ENCODE results near the gene AOAH. TPM values are rescaled to one million over a fixed set of nuclear protein-coding genes. Genes with fewer than 3 reads are reported as not detected.

The AOAH gene
- total RNA-seq, 1 donor from 2014 or later, result not detected

- Mint-ChIP-seq H3K27me3 (ENCODE audit: low read depth) (no peaks in the 10 kb centered on the region), H3K4me1 (peaks cover under 1% of the 10 kb centered on the region), H3K36me3 (ENCODE audit: low read depth) (no peaks in the 10 kb centered on the region), H3K4me3 (no peak overlapping the region), H3K27ac (ENCODE audit: unreplicated experiment) (no peak overlapping the region), H3K9me3 (peaks cover 10% of the 10 kb centered on the region)
- no peak for DNase-seq (ENCODE audit: low read depth, low spot score)
- no peak for TF ChIP-seq CTCF (conservative IDR thresholded peaks at IDR 0.05)
Measured at GRCh38 chr7:36730046-36730445, 5.8 kb upstream of the AOAH start.

DNA sequence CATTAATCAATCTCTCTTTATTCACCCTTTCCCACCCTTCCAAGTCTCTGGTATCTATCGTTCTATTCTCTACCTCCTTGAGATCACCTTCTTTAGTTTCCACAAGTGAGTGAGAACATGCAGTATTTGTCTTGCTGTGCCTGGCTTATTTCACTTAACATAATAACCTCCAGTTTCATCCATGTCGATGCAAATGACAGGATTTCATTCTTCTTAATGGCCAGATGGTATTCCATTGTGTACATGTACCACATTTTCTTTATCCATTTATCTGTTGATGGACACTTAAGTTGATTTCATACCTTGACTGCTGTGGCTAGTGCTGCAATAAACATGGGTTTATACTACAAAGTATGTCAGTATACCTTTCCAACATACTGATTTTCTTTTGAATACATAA lies 3.8 kb upstream of the AOAH start:
- Mint-ChIP-seq H3K4me3 (no peak overlapping the region), H3K27ac (ENCODE audit: unreplicated experiment) (no peak overlapping the region)
- no peak for TF ChIP-seq CTCF (conservative IDR thresholded peaks at IDR 0.05)

DNA sequence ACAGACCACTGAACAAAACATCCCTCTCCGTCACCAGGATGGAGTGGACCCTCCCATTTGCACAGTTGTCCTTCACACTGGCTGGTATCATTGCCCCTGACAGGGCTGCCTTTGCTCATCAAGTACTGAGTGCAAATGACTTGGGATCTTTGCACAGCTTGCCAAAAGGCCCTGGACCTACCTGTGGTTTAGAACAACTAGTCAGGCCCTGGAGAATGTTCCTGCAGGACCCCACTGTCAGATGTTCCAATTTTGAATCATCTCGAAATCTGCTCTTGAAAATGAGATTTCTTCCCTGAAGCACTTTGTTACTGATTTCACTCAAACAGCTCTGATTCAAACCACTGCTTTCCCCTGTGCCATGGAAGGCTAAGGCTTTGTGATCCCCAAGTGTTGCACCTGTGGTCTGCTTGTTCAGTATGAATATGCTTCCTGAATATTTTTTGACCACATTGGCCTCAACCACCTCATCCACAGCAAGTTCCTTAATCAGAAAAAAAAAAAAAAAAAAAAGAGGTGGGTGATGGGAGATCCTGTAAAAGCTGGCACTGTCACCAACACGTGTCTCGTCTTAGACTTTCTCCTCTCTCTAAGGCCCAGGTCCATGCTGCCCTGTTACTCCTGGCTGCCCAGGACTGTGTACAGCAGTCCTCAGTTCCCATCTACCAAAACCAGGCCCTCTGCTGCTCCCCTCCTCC lies 2.7 kb upstream of the AOAH start:
- Mint-ChIP-seq H3K9me3 (peaks cover 8% of the 10 kb centered on the region), H3K4me1 (peaks cover 10% of the 10 kb centered on the region), H3K36me3 (ENCODE audit: low read depth) (no peaks in the 10 kb centered on the region), H3K4me3 (no peak overlapping the region), H3K27me3 (ENCODE audit: low read depth) (no peaks in the 10 kb centered on the region), H3K27ac (ENCODE audit: unreplicated experiment) (no peak overlapping the region)
- TF ChIP-seq CTCF (conservative IDR thresholded peaks at IDR 0.05), result no peak
- DNase-seq (ENCODE audit: low read depth, low spot score), result no peak

More for the DNA sequence above, 3.8 kb upstream of the AOAH start:
- H3K36me3 Mint-ChIP-seq (ENCODE audit: low read depth), result no peaks in the 10 kb centered on the region
- H3K9me3 Mint-ChIP-seq, result peaks cover 10% of the 10 kb centered on the region
- peaks cover 10% of the 10 kb centered on the region for H3K4me1 Mint-ChIP-seq
- no peak for DNase-seq (ENCODE audit: low read depth, low spot score)
- H3K27me3 Mint-ChIP-seq (ENCODE audit: low read depth), result no peaks in the 10 kb centered on the region

DNA sequence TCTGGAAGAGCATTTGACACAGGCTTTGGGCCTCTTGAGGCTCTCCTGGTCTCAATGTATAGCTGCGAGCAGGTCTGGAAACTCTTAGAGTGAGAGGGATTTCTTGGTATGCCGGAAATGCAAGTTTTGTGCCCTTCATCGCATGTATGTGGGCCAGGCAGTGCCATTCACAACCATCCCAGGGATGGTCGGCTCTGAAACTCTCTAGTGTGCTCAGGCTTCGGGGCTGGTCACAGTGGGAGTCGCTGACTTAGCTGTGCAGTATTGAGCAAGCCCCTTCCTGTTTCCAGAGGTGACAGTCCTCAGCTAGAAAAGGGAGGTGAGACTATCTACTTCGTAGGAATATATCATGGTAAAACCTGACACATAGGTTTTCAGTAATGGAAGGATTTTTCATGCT lies 2.0 kb upstream of the AOAH start:
- Mint-ChIP-seq H3K9me3 (peaks cover 8% of the 10 kb centered on the region), H3K4me3 (no peak overlapping the region), H3K36me3 (ENCODE audit: low read depth) (no peaks in the 10 kb centered on the region), H3K27ac (ENCODE audit: unreplicated experiment) (no peak overlapping the region), H3K4me1 (peaks cover 10% of the 10 kb centered on the region), H3K27me3 (ENCODE audit: low read depth) (no peaks in the 10 kb centered on the region)
- no peak for DNase-seq (ENCODE audit: low read depth, low spot score)
- no peak for TF ChIP-seq CTCF (conservative IDR thresholded peaks at IDR 0.05)

DNA sequence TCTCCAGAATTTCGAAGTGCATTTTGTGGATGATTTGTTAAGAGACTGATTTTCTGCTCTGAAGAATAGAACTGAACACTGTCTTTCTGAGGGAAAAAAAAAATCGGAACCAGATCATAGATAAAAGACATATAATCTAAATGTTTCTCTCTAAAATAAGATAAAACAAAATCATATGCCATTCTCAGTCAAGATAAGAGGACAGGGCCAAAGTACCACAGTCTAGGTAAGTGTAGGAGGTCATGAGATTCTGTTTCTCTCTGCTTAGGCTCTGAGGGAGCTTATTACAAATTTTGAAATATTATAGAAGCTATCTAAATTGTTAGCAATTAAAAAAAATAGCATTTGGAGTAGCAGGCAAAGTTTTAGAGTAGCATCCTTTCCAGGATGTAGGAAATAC lies 702 bp upstream of the AOAH start:
- no peak for DNase-seq (ENCODE audit: low read depth, low spot score)
- Mint-ChIP-seq H3K4me1 (peaks cover 10% of the 10 kb centered on the region), H3K27me3 (ENCODE audit: low read depth) (no peaks in the 10 kb centered on the region), H3K27ac (ENCODE audit: unreplicated experiment) (no peak overlapping the region), H3K36me3 (ENCODE audit: low read depth) (no peaks in the 10 kb centered on the region), H3K4me3 (no peak overlapping the region), H3K9me3 (peaks cover 8% of the 10 kb centered on the region)
- TF ChIP-seq CTCF (conservative IDR thresholded peaks at IDR 0.05), result no peak
